Daoy (cell line): ENCODE results near the gene FOXP4. TPM values are rescaled to one million over a fixed set of nuclear protein-coding genes. Genes with fewer than 3 reads are reported as not detected.

Experiments used
- DNase-seq: peaks from one replicate; pipeline ENCODE4 v3.0.0-alpha.2; 2015; ENCODE audit warnings: low read depth
- total RNA-seq: library from RNA; depleted of rRNA; stranded (reverse); fragments of >200 nt; shearing (Covaris generic); gene quantifications from 2 replicates; pipeline ENCODE4 v1.2.3, GENCODE V29; 2014; rRNA removed

FOXP4 gene, protein sequence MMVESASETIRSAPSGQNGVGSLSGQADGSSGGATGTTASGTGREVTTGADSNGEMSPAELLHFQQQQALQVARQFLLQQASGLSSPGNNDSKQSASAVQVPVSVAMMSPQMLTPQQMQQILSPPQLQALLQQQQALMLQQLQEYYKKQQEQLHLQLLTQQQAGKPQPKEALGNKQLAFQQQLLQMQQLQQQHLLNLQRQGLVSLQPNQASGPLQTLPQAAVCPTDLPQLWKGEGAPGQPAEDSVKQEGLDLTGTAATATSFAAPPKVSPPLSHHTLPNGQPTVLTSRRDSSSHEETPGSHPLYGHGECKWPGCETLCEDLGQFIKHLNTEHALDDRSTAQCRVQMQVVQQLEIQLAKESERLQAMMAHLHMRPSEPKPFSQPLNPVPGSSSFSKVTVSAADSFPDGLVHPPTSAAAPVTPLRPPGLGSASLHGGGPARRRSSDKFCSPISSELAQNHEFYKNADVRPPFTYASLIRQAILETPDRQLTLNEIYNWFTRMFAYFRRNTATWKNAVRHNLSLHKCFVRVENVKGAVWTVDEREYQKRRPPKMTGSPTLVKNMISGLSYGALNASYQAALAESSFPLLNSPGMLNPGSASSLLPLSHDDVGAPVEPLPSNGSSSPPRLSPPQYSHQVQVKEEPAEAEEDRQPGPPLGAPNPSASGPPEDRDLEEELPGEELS
- total RNA-seq = 3.0 and 3.7 TPM in 2 replicates

- peak; percentile 98 for DNase-seq
Measured at GRCh38 chr6:41545703-41546474, at the start of gene FOXP4. FOXP4 (plus strand) TSS chr6:41546381; CDS start chr6:41565761, 19,380 bp downstream.

DNA sequence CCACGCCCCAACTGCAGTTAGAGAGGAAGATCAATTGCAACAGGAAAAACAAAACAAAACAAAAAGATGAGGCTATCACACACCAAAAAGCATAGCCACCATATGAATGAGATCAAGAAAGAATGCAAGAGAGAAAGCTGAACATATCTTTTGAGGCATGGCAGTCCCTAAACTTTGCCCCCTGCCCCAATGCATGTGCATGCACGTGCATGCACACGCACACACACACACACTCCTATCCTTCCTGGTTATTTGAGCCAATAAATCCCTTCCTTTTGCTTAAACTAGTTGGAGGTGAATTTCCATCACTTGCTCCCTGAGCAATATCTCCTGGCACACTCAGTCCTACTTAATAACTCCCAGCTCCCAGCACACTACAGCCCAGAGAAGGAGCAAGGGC is 48.6 kb upstream of the FOXP4 start:
- no peak for DNase-seq

DNA sequence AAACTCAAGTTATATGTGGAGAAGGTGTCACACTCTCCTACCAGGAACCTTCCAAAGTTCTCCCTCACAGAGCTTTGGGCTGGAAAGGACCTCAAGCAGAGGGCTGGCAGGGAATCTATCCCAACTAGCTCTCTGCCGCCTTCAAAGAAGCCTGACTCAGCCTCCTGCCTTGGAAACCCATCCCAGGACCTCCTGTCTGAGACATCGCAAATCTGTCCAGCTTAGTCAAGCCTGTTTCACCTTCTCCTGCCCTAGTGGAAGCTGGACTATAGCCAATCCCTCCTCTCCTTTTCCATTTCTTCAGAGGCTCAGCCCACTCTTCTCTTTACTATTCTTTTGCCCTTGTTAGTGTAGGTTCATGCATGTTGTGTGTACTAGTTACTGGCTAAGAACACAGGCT is 48.2 kb upstream of the FOXP4 start:
- DNase-seq = peak; percentile 47

GRCh38 chr6:41498968-41499599 is 47.1 kb upstream of the FOXP4 start:
- DNase-seq = no peak

- DNase-seq = no peak
Measured at GRCh38 chr6:41500561-41500960, 45.6 kb upstream of the FOXP4 start.

DNA sequence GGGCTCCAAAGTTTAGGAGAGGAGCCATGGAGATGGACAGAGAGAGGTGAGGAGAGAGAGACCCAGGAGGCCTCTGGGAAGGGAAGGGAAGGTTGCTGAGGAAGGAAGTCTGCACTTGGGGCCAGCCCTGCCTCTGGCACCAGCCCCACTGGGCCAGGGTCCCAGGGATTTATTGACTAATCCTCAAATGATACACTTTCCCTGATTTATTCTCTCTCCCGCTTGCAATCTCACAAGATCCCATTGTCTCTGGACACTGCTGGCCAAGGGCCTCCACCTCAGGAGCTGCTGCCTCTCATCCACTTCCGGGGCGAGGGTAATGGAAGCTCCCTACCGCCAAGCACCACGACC is 43.6 kb upstream of the FOXP4 start:
- no peak for DNase-seq

GRCh38 chr6:41502917-41503671 is 43.1 kb upstream of the FOXP4 start:
- DNase-seq = peak; percentile 54

DNA sequence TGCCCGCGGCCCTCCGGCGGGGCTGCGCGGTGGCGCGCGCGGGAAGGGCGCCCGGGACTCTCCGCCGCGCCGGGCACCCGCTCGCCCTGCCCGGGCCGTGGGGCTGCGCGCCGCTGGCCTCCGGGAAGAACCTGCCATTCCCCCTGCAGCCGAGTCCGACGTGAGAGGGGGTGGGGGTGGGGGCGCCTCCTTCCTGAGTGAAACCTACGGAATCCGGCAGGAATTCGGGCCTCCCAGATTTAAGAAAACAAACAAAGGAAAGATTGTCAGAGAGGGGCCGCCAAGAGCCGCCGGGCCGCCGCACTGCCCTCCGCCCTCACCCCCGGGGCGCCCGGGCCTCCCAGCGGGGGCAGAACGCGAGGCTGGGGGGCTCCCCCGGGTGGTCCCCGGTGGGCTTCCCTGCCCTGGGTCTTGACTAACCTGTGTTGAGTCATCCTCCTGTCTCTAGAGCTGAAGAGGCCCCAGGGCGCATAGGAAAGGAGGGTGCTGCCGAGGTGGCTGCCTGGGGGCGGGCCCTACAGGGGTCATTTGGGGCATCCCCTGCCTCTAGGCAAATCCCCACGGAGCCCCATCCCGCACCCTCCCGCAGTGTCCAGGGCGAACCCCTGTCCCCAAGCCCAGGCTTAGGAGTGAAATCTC is 42.2 kb upstream of the FOXP4 start:
- DNase-seq = peak; percentile 80

DNA sequence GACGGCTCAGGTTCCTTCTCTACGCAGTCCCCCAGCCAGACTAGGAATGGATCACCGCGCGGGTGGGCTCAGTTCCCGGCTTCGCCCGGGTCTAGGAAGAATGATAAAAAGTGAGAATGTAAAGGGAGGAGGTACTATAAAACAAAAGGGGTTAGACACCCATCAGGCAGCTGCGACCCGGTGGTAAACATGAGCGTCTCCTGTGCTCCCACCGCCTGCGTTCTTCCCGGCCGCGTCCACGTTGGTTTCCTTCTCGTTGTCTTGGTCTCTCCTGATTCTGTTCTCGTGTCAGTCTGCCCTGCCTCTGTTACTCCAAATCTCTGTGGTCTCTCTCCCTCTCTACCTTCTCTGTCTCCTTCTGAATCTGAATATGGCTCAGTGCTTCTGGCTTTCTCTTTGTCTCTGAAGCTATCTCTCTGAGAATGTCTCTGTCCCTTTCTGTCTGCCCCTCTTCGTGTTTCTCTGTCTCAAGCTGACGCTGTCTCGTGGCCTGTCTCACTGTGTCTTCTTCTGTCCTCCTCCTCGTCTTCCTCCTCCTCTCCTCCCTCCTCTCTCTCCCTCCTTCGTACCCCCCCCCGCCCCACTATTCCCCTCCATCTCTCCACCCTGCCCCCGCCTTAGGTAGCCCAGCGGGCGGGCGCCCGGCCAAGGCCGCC is 41.6 kb upstream of the FOXP4 start:
- peak; percentile 59 for DNase-seq

- DNase-seq = peak; percentile 86
Measured at GRCh38 chr6:41505122-41506049, 40.8 kb upstream of the FOXP4 start.

GRCh38 chr6:41508479-41508878 is 37.7 kb upstream of the FOXP4 start:
- no peak for DNase-seq

- DNase-seq = no peak
Measured at GRCh38 chr6:41509580-41509979, 36.6 kb upstream of the FOXP4 start.

DNA sequence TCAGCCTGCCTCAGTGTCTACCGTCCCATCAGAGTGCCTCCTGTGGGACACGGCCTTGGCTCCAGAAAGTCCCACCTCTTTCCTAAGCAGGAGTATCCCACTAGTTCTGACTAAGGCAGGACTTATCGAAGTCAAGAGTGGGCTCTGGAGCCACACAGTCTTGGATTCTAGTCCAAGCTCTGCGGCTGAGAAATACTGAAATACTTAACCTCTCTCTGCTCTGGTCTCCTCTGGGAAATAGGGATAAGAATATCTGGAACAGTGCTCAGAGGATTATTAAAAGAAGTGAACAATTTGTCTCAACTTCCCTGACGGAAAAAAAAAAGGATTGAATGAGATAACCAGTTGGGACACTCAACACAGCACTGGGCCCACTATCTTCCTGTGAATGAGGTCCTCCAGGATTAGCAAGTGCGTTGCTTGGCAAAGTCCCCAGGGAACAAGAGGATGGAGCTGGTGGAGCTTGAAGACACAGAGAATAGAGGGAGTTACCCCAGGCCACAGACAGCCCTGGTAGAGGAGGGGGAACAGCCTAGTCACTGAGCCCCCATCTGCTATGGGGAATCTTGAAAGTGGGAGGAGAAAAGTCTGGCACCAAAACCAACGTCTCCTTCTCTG is 34.6 kb upstream of the FOXP4 start:
- no peak for DNase-seq

DNA sequence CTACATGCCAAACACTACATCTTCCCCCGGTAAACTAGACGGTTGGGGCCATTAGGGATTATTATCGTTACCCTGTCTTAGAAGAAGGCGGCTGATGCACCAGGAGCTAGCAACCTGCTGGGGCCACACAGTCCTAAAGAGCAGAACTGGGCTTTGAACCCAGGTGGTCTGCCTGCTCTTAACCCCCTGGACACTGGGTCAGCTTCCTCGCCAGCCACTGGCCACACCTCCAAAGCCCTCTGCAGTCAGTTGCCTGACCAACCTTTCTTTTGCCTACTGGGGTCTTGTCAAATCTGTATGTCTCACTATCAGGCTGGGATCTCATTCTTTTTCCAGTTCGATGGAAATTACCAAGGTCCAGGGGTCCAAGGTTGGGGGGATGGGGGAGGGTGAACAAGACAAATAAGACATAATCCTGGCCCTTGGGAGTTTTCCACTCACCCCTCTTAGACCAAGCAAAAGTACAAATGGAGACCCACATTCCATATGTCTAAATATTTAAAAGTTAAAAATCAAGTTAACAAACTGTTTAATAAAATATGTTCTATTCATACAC is 34.0 kb upstream of the FOXP4 start:
- no peak for DNase-seq

- no peak for DNase-seq
Measured at GRCh38 chr6:41515995-41516394, 30.2 kb upstream of the FOXP4 start.

GRCh38 chr6:41518118-41518517 is 28.1 kb upstream of the FOXP4 start:
- no peak for DNase-seq

DNA sequence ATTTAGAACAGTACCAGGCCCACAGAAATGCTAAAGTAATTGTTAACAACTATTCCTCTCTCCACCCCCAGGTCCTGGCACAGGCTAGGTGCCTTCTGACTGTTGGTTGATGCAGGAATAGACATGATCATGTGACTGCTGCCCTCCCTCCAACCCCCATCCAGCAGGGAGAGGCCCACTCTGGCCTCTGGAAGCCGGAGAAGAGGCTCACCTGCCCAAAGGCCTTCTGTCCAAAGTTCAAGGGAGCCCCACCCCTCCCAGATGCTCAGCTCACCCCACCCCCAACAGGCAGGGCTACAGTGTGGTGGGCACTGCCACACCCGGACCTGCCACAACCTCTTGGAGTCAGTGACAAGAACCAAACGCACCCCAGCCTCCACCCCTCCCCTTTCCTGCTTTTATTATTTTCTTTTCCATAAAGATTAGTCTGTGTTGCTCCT is 26.9 kb upstream of the FOXP4 start:
- no peak for DNase-seq
